K562 (cell line): ENCODE results near the gene CNKSR2. TPM values are rescaled to one million over a fixed set of nuclear protein-coding genes. Genes with fewer than 3 reads are reported as not detected.

Experiments used
- ATAC-seq: fragments of 200-7000 bp; cut with Tn5 transposase; 3 replicates; pipeline ENCODE4 v1.9.1; 2020; ENCODE audit warnings: moderate library complexity
- BruUV-seq: library from RNA; stranded (reverse); fragments of 400-500 nt; replicated peaks from 2 replicates; lab custom pipeline; 2021; lab: Mats Ljungman, UMichigan
- CTCF ChIA-PET: fragments of 300-600 bp; formaldehyde crosslinking; extraction: SDS; loops from one replicate; lab custom pipeline; 2021; ENCODE audit warnings: low intra/inter-chr PET ratio; lab: Yijun Ruan, JAX
- POLR2A ChIA-PET: fragments of 300-600, 350-650 bp; sonication (Branson Sonifier 250); formaldehyde crosslinking; extraction: SDS; loops from one replicate; lab custom pipeline; 2021; ENCODE audit warnings: antibody characterized with exemption, inconsistent platforms; lab: Yijun Ruan, JAX
- DNase-seq, 4 experiments: peaks; one replicate each; pipeline versions ENCODE4 v3.0.0 to v3.0.0-alpha.2; 2011 to 2018; ENCODE audit warnings: low spot score in 3 of 4, mixed read lengths in 3 of 4; ENCODE audit errors: extremely low read depth in 1 of 4
- FAIRE-seq: peaks from 2 replicates; lab custom pipeline; 2011; peaks lifted over from hg19 to GRCh38; lab: Jason Lieb, UNC
- H2AFZ ChIP-seq: 2 replicates; pipeline ENCODE4 v1.6.0; 2011; ENCODE audit warnings: low read depth, low read length, control low read depth, inconsistent platforms
- H3K27ac ChIP-seq: fragments of 200-600 bp; 3 replicates; pipeline ENCODE4 v1.8.0; 2011; ENCODE audit warnings: low read depth, mild to moderate bottlenecking, control low read depth, inconsistent platforms, low read length, moderate library complexity, mixed read lengths; ENCODE audit errors: extremely low read depth
- H3K27me3 ChIP-seq, 2 experiments: fragments of 300-600 bp in 1 of 2; 2 replicates in 1 of 2; 3 replicates in 1 of 2; pipeline versions ENCODE4 v1.6.0 to v1.8.0; 2011; ENCODE audit warnings: inconsistent platforms in 2 of 2, low read length in 2 of 2, mild to moderate bottlenecking in 1 of 2, mixed read lengths in 1 of 2, moderate library complexity in 1 of 2; ENCODE audit not compliant: control insufficient read depth in 2 of 2, insufficient read depth in 2 of 2
- H3K36me3 ChIP-seq: fragments of 300-600 bp; 3 replicates; pipeline ENCODE4 v1.8.0; 2011; ENCODE audit warnings: mild to moderate bottlenecking, low read length, inconsistent platforms; ENCODE audit not compliant: control insufficient read depth, insufficient read depth
- H3K4me1 ChIP-seq, 2 experiments: fragments of 200-600 bp in 1 of 2; replicated peaks in 1 of 2; 2 replicates in 1 of 2; 3 replicates in 1 of 2; pipeline versions ENCODE4 v1.5.1 to v1.8.0; 2011; ENCODE audit warnings: inconsistent platforms in 2 of 2, low read length in 2 of 2, mild to moderate bottlenecking in 1 of 2, mixed read lengths in 1 of 2, moderate library complexity in 1 of 2; ENCODE audit not compliant: control insufficient read depth in 2 of 2, insufficient read depth in 2 of 2
- H3K4me2 ChIP-seq: 2 replicates; pipeline ENCODE4 v1.6.1; 2011; ENCODE audit warnings: low read length, control low read depth, inconsistent platforms, mixed read lengths; ENCODE audit not compliant: insufficient read depth
- H3K4me3 ChIP-seq: fragments of 200-600 bp; sonication (generic), shearing (Covaris generic); 2 replicates; pipeline ENCODE4 v1.5.1; 2016; ENCODE audit warnings: control low read depth, inconsistent platforms
- H3K79me2 ChIP-seq: fragments of 200-600 bp; 3 replicates; pipeline ENCODE4 v1.8.0; 2011; ENCODE audit warnings: low read length, inconsistent platforms; ENCODE audit not compliant: control insufficient read depth, insufficient read depth
- H3K9ac ChIP-seq, 2 experiments: 2 replicates each; pipeline versions ENCODE4 v1.6.0 to v1.6.1; 2011; ENCODE audit warnings: low read depth in 2 of 2, low read length in 2 of 2, control low read depth in 1 of 2, inconsistent platforms in 1 of 2, mild to moderate bottlenecking in 1 of 2, mixed read lengths in 1 of 2; ENCODE audit not compliant: insufficient read depth in 1 of 2
- H3K9me1 ChIP-seq: one replicate; pipeline ENCODE4 v1.6.0; 2011; ENCODE audit warnings: inconsistent platforms, mild to moderate bottlenecking, low read length, moderate library complexity; ENCODE audit not compliant: control insufficient read depth, insufficient read depth
- H3K9me3 ChIP-seq: replicated peaks from 2 replicates; pipeline ENCODE4 v1.5.1; 2011; ENCODE audit warnings: low read depth, low read length, inconsistent platforms; ENCODE audit not compliant: control insufficient read depth, insufficient read depth
- H4K20me1 ChIP-seq: replicated peaks from 2 replicates; pipeline ENCODE4 v1.6.1; 2011; ENCODE audit warnings: low read length, inconsistent platforms, mixed read lengths; ENCODE audit not compliant: control insufficient read depth, insufficient read depth
- ARHGAP35 ChIP-seq: fragments of 450-650 bp; IDR thresholded peaks from 2 replicates; pipeline ENCODE4 v1.6.1; 2018; ENCODE audit not compliant: partially characterized antibody
- BCLAF1 ChIP-seq, 2 experiments: fragments of 450-650 bp in 1 of 2; IDR thresholded peaks; 2 replicates each; pipeline ENCODE4 v1.6.1; 2011 to 2017; ENCODE audit warnings: low read depth in 2 of 2, antibody characterized with exemption in 1 of 2, borderline replicate concordance in 1 of 2, low read length in 1 of 2, mild to moderate bottlenecking in 1 of 2, mixed read lengths in 1 of 2; ENCODE audit not compliant: control insufficient read depth in 1 of 2
- MEF2A ChIP-seq: IDR thresholded peaks from 2 replicates; pipeline ENCODE4 v1.6.1; 2011; ENCODE audit warnings: low read depth, mild to moderate bottlenecking, low read length, moderate library complexity; ENCODE audit not compliant: control insufficient read depth
- MXI1 ChIP-seq: IDR thresholded peaks from 2 replicates; pipeline ENCODE4 v1.6.1; 2011; ENCODE audit warnings: low read depth, mild to moderate bottlenecking, improper control_type of control experiment, low read length
- MYBL2 ChIP-seq, 2 experiments: fragments of 450-650 bp in 1 of 2; sonication (generic) in 1 of 2; formaldehyde crosslinking in 1 of 2; IDR thresholded peaks; 2 replicates each; pipeline versions ENCODE4 v1.6.1 to v1.8.1; 2017 to 2022; ENCODE audit warnings: borderline replicate concordance in 1 of 2, inconsistent platforms in 1 of 2, low read depth in 1 of 2, mild to moderate bottlenecking in 1 of 2, missing genetic modification reagents in 1 of 2, moderate library complexity in 1 of 2
- PHB ChIP-seq: fragments of 250-450 bp; sonication (Bioruptor Pico); IDR thresholded peaks from 2 replicates; pipeline ENCODE4 v1.5.0; 2021
- U2AF1 ChIP-seq: fragments of 200-400 bp; formaldehyde crosslinking; optimal IDR thresholded peaks from 2 replicates; pipeline ENCODE3; 2017; ENCODE audit warnings: mild to moderate bottlenecking, low read depth, low read length, moderate library complexity
- ZNF436 ChIP-seq: fragments of 250-450, 450-650 bp; sonication (Bioruptor Pico); formaldehyde crosslinking; IDR thresholded peaks from 2 replicates; pipeline ENCODE4 v1.7.0; 2020; ENCODE audit warnings: mild to moderate bottlenecking
- WGBS: fragments of 100-300 bp; shearing (Covaris generic); methylation state at CpG from one replicate; pipeline ENCODE4 v1.1.6; 2016; ENCODE audit warnings: low coverage, mixed read lengths; ENCODE audit not compliant: insufficient coverage; ENCODE audit errors: missing lambda C conversion rate; 5-methylcytosine and 5-hydroxymethylcytosine counted together
- in situ Hi-C: fragments of 300-500 bp; cut with MboI; formaldehyde crosslinking; loops from 4 replicates; pipeline ENCODE4 v1.15.0; 2018; ENCODE audit warnings: inconsistent platforms, mixed read lengths
- intact Hi-C: fragments of 100-400 bp; cut with micrococcal nuclease; formaldehyde crosslinking; loops from 2 replicates; pipeline ENCODE4 v1.14.2; 2022
- polyA plus RNA-seq, 8 experiments: library from polyadenylated mRNA; depleted of rRNA in 4 of 8; stranded (reverse) in 5 of 8; unstranded in 3 of 8; fragments of >200 nt; fragmentation: Nextera tagmentation in 2 of 8; fragmentation: Illumina TruSeq in 1 of 8; extraction: Ambion mirVana in 2 of 8; extraction: Trizol in 1 of 8; gene quantifications; 2 replicates each; pipeline versions ENCODE4 v1.2.1 to v1.2.3, GENCODE V29; 2011 to 2014; ENCODE audit warnings: inconsistent platforms in 1 of 8, missing spikeins in 1 of 8
- total RNA-seq, 7 experiments: library from RNA; depleted of rRNA in 6 of 7; stranded (reverse); fragments of >200 nt in 6 of 7; fragmentation: Illumina TruSeq in 2 of 7; extraction: Trizol in 2 of 7; gene quantifications; 2 replicates each; pipeline versions ENCODE4 v1.2.1 to v1.2.3, GENCODE V29; 2011 to 2021; ENCODE audit warnings: low replicate concordance in 1 of 7
- TF ChIP-seq, protein P1 (sequence below): sonication (generic); formaldehyde crosslinking; IDR thresholded peaks from 2 replicates; pipeline ENCODE4 v1.8.0; 2023; ENCODE audit warnings: mild to moderate bottlenecking, missing genetic modification reagents

The CNKSR2 gene
- total and polyA plus RNA-seq, 9 of the 15 experiments (the other 6 are each of a cell fraction or from before 2014, with no cell fraction given) = not detected

DNA sequence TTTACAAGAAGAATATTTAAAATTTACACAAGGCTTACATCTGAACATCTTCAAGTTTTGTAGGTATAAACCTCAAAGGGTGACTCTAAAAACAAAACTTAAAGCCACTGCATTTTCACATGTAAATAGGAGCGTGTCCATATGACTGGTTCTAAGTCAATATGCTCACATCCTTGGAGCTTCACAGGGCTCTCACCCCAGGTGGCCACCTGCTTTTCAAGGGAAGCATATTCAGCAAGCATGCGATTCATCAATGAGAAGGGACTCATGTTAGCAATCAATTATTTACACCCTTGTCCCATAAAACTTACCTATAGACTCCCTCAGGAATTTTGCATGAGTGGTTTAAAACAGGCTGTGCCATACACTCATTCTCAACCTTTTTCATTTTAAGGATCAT is 301.7 kb downstream of the CNKSR2 start:
- in situ Hi-C loops = no loop called here
- intact Hi-C loops = no loop called here

DNA sequence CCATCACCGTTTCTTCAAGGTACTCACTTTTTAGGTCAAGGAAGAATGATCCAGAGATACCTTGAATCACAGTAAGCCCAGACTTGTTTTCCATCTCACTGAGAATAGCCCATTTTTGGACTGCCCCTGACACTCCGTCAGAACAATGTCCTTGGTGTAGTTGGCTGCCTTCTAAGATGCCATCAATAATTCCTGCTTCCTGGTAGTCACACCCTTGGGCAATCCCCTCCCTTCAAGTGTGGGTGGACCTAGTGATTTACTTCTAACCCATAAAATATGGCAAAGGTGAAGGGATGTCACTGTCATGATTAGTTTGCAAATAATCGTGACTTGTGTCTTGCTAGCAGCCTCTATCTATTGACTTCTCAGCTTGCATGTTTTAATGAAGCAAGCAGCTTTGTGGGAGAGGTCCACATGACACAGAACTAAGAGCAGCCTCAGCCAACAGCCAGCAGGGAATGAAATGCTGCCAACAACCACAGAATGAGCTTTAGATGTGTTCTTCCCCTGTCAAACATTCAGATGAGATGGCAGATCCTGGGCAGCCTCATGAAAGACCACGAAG is 303.9 kb downstream of the CNKSR2 start:
- Histone ChIP-seq H3K36me3 (no peaks in the 10 kb centered on the region), H3K27me3 (no peaks in the 10 kb centered on the region), H3K27ac (no peak overlapping the region), H3K4me3 (no peak overlapping the region), H3K9me1 (no peaks in the 10 kb centered on the region), H3K79me2 (no peaks in the 10 kb centered on the region), H4K20me1 (no peaks in the 10 kb centered on the region), H3K9me3 (no peaks in the 10 kb centered on the region), H3K9ac (no peak overlapping the region), H2AFZ (no peak overlapping the region), H3K4me1 (no peaks in the 10 kb centered on the region), H3K4me2 (no peak overlapping the region)
- intact Hi-C loops = no loop called here
- CTCF ChIA-PET = no interaction called here
- ATAC-seq (no peak), DNase-seq (no peak), FAIRE-seq (no peak)
- POLR2A ChIA-PET = no interaction called here
- BruUV-seq = no TSS peak
- 0% methylated on average over 4 of the region's 4 CpGs for WGBS
- in situ Hi-C loops = no loop called here
- TF ChIP-seq, protein P1, sequence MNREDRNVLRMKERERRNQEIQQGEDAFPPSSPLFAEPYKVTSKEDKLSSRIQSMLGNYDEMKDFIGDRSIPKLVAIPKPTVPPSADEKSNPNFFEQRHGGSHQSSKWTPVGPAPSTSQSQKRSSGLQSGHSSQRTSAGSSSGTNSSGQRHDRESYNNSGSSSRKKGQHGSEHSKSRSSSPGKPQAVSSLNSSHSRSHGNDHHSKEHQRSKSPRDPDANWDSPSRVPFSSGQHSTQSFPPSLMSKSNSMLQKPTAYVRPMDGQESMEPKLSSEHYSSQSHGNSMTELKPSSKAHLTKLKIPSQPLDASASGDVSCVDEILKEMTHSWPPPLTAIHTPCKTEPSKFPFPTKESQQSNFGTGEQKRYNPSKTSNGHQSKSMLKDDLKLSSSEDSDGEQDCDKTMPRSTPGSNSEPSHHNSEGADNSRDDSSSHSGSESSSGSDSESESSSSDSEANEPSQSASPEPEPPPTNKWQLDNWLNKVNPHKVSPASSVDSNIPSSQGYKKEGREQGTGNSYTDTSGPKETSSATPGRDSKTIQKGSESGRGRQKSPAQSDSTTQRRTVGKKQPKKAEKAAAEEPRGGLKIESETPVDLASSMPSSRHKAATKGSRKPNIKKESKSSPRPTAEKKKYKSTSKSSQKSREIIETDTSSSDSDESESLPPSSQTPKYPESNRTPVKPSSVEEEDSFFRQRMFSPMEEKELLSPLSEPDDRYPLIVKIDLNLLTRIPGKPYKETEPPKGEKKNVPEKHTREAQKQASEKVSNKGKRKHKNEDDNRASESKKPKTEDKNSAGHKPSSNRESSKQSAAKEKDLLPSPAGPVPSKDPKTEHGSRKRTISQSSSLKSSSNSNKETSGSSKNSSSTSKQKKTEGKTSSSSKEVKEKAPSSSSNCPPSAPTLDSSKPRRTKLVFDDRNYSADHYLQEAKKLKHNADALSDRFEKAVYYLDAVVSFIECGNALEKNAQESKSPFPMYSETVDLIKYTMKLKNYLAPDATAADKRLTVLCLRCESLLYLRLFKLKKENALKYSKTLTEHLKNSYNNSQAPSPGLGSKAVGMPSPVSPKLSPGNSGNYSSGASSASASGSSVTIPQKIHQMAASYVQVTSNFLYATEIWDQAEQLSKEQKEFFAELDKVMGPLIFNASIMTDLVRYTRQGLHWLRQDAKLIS = no peak
- TF ChIP-seq BCLAF1 (IDR thresholded peaks at IDR 0.05; ENCODE audit: borderline replicate concordance in 1 of 2, control insufficient read depth in 1 of 2, low read depth in 2 of 2, low read length in 1 of 2) = no peak
- TF ChIP-seq PHB (CRISPR knock-in tag) = no peak
- TF ChIP-seq U2AF1 = no peak
- TF ChIP-seq ZNF436 (CRISPR knock-in tag) = no peak
- no peak for TF ChIP-seq MXI1
- no peak for TF ChIP-seq MYBL2 (IDR thresholded peaks at IDR 0.05; ENCODE audit: low read depth)
- TF ChIP-seq MYBL2 (CRISPR knock-in tag; IDR thresholded peaks at IDR 0.05; ENCODE audit: borderline replicate concordance) = no peak

More for the DNA sequence above, 301.7 kb downstream of the CNKSR2 start:
- Histone ChIP-seq H3K79me2 (no peaks in the 10 kb centered on the region), H3K9me3 (no peaks in the 10 kb centered on the region), H3K9me1 (no peaks in the 10 kb centered on the region), H3K9ac (no peak overlapping the region), H4K20me1 (no peaks in the 10 kb centered on the region), H2AFZ (no peak overlapping the region), H3K27ac (no peak overlapping the region), H3K4me1 (no peaks in the 10 kb centered on the region), H3K36me3 (no peaks in the 10 kb centered on the region), H3K4me2 (no peak overlapping the region)
- BruUV-seq = no TSS peak
- ATAC-seq (no peak), DNase-seq (no peak), FAIRE-seq (no peak)
- POLR2A ChIA-PET = no interaction called here
- no peak for TF ChIP-seq ARHGAP35
- no peak for TF ChIP-seq MEF2A
- TF ChIP-seq, all 486 proteins: peak for 0
- CTCF ChIA-PET = no interaction called here
- H3K27me3 ChIP-seq = no peaks in the 10 kb centered on the region
- WGBS = 0% methylated on average over 2 of the region's 2 CpGs
- H3K4me3 ChIP-seq = no peak overlapping the region
